Pulmonary artery endothelial cell (primary cell): Measurements from ENCODE around the gene DHRS9. TPM values are rescaled to one million over a fixed set of nuclear protein-coding genes. Genes with fewer than 3 reads are reported as not detected.
A peak's percentile ranks its signal among the peaks of the same experiment; 100 is the strongest.
"Not testable (repeated sequence)": the region's sequence is repeated elsewhere in the genome, so short reads cannot be mapped to it uniquely, and the experiment has no call there.

Experiments used
- DNase-seq: peaks from one replicate; pipeline ENCODE4 v3.0.0-alpha.2; 2011; ENCODE audit warnings: low read depth, low spot score
- total RNA-seq: library from RNA; depleted of rRNA; stranded (reverse); fragments of >200 nt; gene quantifications from 2 replicates; pipeline ENCODE4 v1.2.3, GENCODE V29; 2014

Gene DHRS9
- total RNA-seq, 1 donor from 2014 or later = 0.40 TPM

- DNase-seq = peak; percentile 30
These were observed 62.5 kb downstream of the DHRS9 start for GRCh38 chr2:169131587-169132512.

GRCh38 chr2:169134272-169134671, 64.9 kb downstream of the DHRS9 start:
- DNase-seq = not testable (repeated sequence)

GRCh38 chr2:169136428-169136827, 67.1 kb downstream of the DHRS9 start:
- not testable (repeated sequence) for DNase-seq

GRCh38 chr2:169136885-169137534, 67.6 kb downstream of the DHRS9 start:
- peak; percentile 8 for DNase-seq

- DNase-seq = no peak
These were observed 68.6 kb downstream of the DHRS9 start for GRCh38 chr2:169137924-169138323.

- no peak for DNase-seq
These were observed 69.8 kb downstream of the DHRS9 start for GRCh38 chr2:169139145-169139544.

GRCh38 chr2:169139993-169140767, 70.8 kb downstream of the DHRS9 start:
- DNase-seq = no peak

GRCh38 chr2:169141713-169142352, 72.5 kb downstream of the DHRS9 start:
- peak; percentile 11 for DNase-seq

GRCh38 chr2:169143998-169144397, 74.6 kb downstream of the DHRS9 start:
- DNase-seq = no peak

Other genes starting within 250 kb of the DHRS9 start
- 4.4 and 9.0 TPM in 2 replicates for gene SPC25, start 179.1 kb upstream of the DHRS9 start, total RNA-seq
- not detected in 2 replicates for gene G6PC2, start 168.3 kb upstream of the DHRS9 start, total RNA-seq
- 0.26 and 0.74 TPM in 2 replicates for gene ABCB11, start 38.2 kb upstream of the DHRS9 start, total RNA-seq